DOHH2 (cell line): ENCODE data around the gene IREB2.

ENCODE experiments used
- CTCF ChIP-seq: fragments of 200-600 bp; sonication (generic); IDR thresholded peaks from one replicate; pipeline ENCODE4 v1.5.1; 2014; ENCODE audit warnings: antibody characterized with exemption, mild to moderate bottlenecking, low read depth, low read length; ENCODE audit not compliant: poor library complexity, severe bottlenecking
- EZH2phosphoT487 ChIP-seq: fragments of 200-600 bp; sonication (generic); IDR thresholded peaks from 2 replicates; pipeline ENCODE4 v1.6.1; 2017; ENCODE audit warnings: borderline replicate concordance, mild to moderate bottlenecking, antibody characterized with exemption, low read length, moderate library complexity, mixed read lengths

DNA sequence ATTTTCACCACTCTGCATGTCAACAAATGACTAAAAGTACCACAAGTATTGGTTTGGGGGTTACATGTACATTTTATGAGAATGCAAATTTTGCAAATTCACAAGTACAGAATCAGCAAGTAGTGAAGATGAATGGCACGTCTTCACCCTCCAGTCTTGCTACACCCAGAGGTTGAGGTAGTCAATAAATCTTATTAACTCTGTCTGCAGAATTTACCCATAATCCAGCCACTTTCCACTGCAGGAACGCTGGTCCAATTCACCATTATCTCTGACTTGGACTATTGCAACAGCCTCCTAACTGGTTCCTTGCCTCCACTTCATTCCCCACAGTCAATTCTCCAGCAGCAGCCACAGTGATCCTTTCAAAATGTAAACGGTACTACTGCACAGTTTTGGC is 112.8 kb downstream of the IREB2 start:
- TF ChIP-seq CTCF (no peak), EZH2phosphoT487 (no peak)
